Activated CD8-positive, alpha-beta T cell treated with anti-CD3 and anti-CD28 coated beads for 36 hours (primary cell): ENCODE data around the gene UNC13B. TPM values are rescaled to one million over a fixed set of nuclear protein-coding genes. Genes with fewer than 3 reads are reported as not detected.

Experiments
- ATAC-seq: fragments of 200-7000 bp; cut with Tn5 transposase; one replicate; pipeline ENCODE4 v1.10.0; 2021; ENCODE audit warnings: mild to moderate bottlenecking, moderate library complexity
- CTCF ChIA-PET: fragments of 350-600 bp; sonication (Branson Sonifier 250); formaldehyde crosslinking; loops from one replicate; lab custom pipeline; 2021; ENCODE audit warnings: antibody characterized with exemption; lab: Charles Lee
- POLR2A ChIA-PET: fragments of 350-600 bp; sonication (Branson Sonifier 250); formaldehyde crosslinking; loops from one replicate; lab custom pipeline; 2021; ENCODE audit warnings: antibody characterized with exemption; lab: Charles Lee
- DNase-seq: peaks from one replicate; pipeline ENCODE4 v3.0.0-alpha.2; 2020
- H3K27ac Mint-ChIP-seq: one replicate; pipeline ENCODE4 v1.8.0; 2021; ENCODE audit warnings: mild to moderate bottlenecking, mixed read lengths
- H3K27me3 Mint-ChIP-seq: one replicate; pipeline ENCODE4 v1.8.0; 2021; ENCODE audit warnings: mixed read lengths
- H3K36me3 Mint-ChIP-seq: one replicate; pipeline ENCODE4 v1.8.0; 2021; ENCODE audit warnings: low read depth, mixed read lengths
- H3K4me1 Mint-ChIP-seq: one replicate; pipeline ENCODE4 v1.8.0; 2021; ENCODE audit warnings: low read depth, mixed read lengths
- H3K4me3 Mint-ChIP-seq: one replicate; pipeline ENCODE4 v1.8.0; 2021; ENCODE audit warnings: mild to moderate bottlenecking, moderate library complexity, mixed read lengths
- H3K9me3 Mint-ChIP-seq: one replicate; pipeline ENCODE4 v1.8.0; 2021; ENCODE audit warnings: mixed read lengths
- intact Hi-C: fragments of 100-400 bp; cut with micrococcal nuclease; formaldehyde crosslinking; loops from one replicate; pipeline ENCODE4 v1.10.0; 2022
- total RNA-seq, 2 experiments: library from RNA; stranded (reverse); gene quantifications; one replicate each; pipeline ENCODE4 v1.2.3, GENCODE V29; 2021
- TF ChIP-seq, protein P1 (sequence below): fragments of 200-600 bp; IDR thresholded peaks from one replicate; pipeline ENCODE4 v1.8.0; 2022; ENCODE audit warnings: antibody characterized with exemption, mild to moderate bottlenecking

Gene UNC13B
- total RNA-seq, 2 experiments from 2014 or later, result 1.3 to 1.9 TPM

DNA sequence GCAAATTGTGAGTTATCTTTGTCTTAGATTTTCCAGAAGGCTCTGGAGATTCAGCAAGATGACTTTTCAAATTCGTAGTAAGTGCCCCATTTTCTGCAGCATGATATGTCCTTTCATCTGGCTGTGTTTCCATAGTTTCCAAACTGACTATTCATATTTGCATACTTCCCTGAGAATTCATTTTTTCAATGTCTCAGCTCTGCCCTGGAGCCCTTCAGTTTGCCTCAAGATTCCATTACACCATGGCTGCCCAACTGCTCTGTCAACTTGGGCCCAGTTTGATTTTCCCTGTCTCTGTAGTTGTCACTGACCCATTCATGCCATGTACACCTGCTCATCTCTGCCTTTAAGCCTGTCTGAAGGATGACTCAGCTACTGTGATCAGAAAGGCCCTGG is 233.9 kb downstream of the UNC13B start:
- Mint-ChIP-seq H3K27me3 (peaks cover 2% of the 10 kb centered on the region), H3K9me3 (no peaks in the 10 kb centered on the region), H3K36me3 (no peaks in the 10 kb centered on the region), H3K4me3 (no peak overlapping the region), H3K27ac (no peak overlapping the region), H3K4me1 (peaks cover 2% of the 10 kb centered on the region)
- DNase-seq (no peak), ATAC-seq (no peak)
- TF ChIP-seq, protein P1, sequence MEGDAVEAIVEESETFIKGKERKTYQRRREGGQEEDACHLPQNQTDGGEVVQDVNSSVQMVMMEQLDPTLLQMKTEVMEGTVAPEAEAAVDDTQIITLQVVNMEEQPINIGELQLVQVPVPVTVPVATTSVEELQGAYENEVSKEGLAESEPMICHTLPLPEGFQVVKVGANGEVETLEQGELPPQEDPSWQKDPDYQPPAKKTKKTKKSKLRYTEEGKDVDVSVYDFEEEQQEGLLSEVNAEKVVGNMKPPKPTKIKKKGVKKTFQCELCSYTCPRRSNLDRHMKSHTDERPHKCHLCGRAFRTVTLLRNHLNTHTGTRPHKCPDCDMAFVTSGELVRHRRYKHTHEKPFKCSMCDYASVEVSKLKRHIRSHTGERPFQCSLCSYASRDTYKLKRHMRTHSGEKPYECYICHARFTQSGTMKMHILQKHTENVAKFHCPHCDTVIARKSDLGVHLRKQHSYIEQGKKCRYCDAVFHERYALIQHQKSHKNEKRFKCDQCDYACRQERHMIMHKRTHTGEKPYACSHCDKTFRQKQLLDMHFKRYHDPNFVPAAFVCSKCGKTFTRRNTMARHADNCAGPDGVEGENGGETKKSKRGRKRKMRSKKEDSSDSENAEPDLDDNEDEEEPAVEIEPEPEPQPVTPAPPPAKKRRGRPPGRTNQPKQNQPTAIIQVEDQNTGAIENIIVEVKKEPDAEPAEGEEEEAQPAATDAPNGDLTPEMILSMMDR, result no peak
- ChIA-PET CTCF (interaction anchor here (1.5 kb wide), 1 partner anchor 9 kb away, joined by 3 read pairs; no protein-coding TSS in a partner anchor), POLR2A (no interaction called here)
- intact Hi-C loops, result no loop called here

DNA sequence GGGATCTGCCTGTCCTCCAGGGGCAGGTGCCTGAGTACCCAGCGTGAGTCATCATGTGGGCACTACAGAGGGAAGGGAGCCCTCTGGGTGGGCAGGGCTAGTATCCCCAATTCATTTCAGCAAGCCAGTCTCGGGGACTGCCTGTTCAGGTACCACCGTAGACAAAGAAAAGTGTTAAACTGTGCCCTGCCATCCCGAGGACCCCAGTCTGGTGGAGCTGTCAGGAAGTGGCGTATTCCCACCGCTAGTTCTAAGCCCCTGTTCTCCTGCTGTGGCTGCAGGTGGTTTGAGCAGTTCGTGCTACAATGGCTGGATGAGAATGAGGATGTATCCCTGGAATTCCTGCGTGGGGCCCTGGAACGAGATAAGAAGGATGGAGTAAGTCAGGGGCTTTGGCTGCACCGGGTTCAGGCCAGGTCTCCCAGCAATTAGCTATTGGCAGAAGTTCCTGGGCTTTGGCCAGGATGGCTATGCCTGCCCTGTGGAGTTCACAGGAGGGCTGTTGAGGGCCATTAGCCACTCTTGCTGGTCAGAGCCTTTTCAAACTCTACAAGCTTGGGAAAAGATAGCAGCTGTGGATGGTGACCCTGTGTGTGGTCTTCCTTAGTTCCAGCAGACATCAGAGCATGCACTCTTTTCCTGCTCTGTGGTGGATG is 234.9 kb downstream of the UNC13B start:
- TF ChIP-seq, protein P1, result no peak
- ChIA-PET CTCF (no interaction called here), POLR2A (no interaction called here)
- no peak for DNase-seq
- no peaks in the 10 kb centered on the region for H3K9me3 Mint-ChIP-seq
- no peak for ATAC-seq
- H3K27me3 Mint-ChIP-seq, result peaks cover 2% of the 10 kb centered on the region
- H3K27ac Mint-ChIP-seq, result no peak overlapping the region
- peaks cover 2% of the 10 kb centered on the region for H3K4me1 Mint-ChIP-seq
- intact Hi-C loops, result no loop called here
- no peak overlapping the region for H3K4me3 Mint-ChIP-seq
- H3K36me3 Mint-ChIP-seq, result no peaks in the 10 kb centered on the region

DNA sequence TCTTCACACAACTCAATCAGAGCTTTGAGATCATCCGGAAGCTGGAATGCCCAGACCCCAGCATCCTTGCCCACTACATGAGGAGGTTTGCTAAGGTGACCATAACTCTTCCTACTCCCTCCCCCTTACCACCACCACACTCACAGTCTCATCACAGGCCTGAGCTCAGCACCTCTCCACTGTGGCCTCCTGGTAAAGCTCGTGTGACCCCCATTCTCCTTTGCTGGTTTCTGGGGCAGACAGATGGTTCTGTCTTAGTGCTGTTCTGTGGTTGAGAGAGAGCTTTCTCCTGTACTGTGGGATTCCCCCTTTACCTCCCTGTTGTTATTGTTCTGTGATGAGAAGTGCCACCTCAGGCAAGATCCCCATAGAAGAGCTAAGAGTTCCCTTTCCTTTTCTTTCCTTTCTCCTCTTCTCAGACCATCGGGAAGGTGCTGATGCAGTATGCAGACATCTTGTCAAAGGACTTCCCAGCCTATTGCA is 235.4 kb downstream of the UNC13B start:
- Mint-ChIP-seq H3K27me3 (peaks cover 2% of the 10 kb centered on the region), H3K27ac (no peak overlapping the region), H3K4me3 (no peak overlapping the region), H3K4me1 (peaks cover 2% of the 10 kb centered on the region), H3K36me3 (no peaks in the 10 kb centered on the region), H3K9me3 (no peaks in the 10 kb centered on the region)
- TF ChIP-seq, protein P1, result no peak
- ATAC-seq, result no peak
- DNase-seq, result no peak
- POLR2A ChIA-PET, result no interaction called here
- intact Hi-C loops, result no loop called here
- CTCF ChIA-PET, result interaction anchor here (0.8 to 1.4 kb wide), 2 partner anchors 20 to 695 kb away, joined by 3 to 4 read pairs; no protein-coding TSS in a partner anchor

DNA sequence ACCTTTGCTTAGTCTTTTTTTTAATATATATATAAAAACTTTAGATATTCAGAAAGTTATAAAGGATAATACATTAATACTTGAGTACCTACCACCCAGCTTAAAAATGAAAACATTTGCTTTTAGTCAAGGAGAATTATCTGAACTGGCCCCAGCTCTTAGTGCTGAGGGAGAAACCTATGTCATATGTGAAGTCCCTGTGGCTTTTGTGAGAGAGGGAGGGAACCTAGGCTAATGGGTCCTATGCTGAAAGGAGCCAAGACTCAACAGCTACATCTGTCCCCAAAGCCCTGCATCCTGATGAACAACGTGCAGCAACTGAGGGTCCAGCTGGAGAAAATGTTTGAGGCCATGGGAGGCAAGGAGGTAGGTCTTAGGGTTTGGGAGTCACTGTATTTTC is 236.1 kb downstream of the UNC13B start:
- CTCF ChIA-PET, result interaction anchor here (0.8 to 1.4 kb wide), 2 partner anchors 20 to 695 kb away, joined by 3 to 4 read pairs; no protein-coding TSS in a partner anchor

More for the DNA sequence above, 236.1 kb downstream of the UNC13B start:
- no peak overlapping the region for H3K4me3 Mint-ChIP-seq
- H3K27ac Mint-ChIP-seq, result no peak overlapping the region
- TF ChIP-seq, protein P1, result no peak
- peaks cover 2% of the 10 kb centered on the region for H3K27me3 Mint-ChIP-seq
- no peaks in the 10 kb centered on the region for H3K9me3 Mint-ChIP-seq
- DNase-seq, result no peak
- no peak for ATAC-seq
- intact Hi-C loops, result no loop called here
- peaks cover 2% of the 10 kb centered on the region for H3K4me1 Mint-ChIP-seq
- no peaks in the 10 kb centered on the region for H3K36me3 Mint-ChIP-seq
- POLR2A ChIA-PET, result no interaction called here
